Glutamatergic neuron (in vitro differentiated cells): ENCODE measurements around the gene PHF14. TPM values are rescaled to one million over a fixed set of nuclear protein-coding genes. Genes with fewer than 3 reads are reported as not detected.

Source experiments
- DNase-seq: peaks from one replicate; pipeline ENCODE4 v3.0.0; 2022
- H3K27ac Mint-ChIP-seq: one replicate; pipeline ENCODE4 v1.8.0; 2020; ENCODE audit warnings: mild to moderate bottlenecking, mixed read lengths, inconsistent platforms; ENCODE audit not compliant: unreplicated experiment
- H3K27me3 Mint-ChIP-seq: one replicate; pipeline ENCODE4 v1.8.0; 2020; ENCODE audit warnings: mild to moderate bottlenecking, moderate library complexity, mixed read lengths, inconsistent platforms; ENCODE audit not compliant: unreplicated experiment
- H3K36me3 Mint-ChIP-seq: one replicate; pipeline ENCODE4 v1.8.0; 2020; ENCODE audit warnings: mild to moderate bottlenecking, mixed read lengths, inconsistent platforms; ENCODE audit not compliant: unreplicated experiment
- H3K4me1 Mint-ChIP-seq: one replicate; pipeline ENCODE4 v1.8.0; 2020; ENCODE audit warnings: mild to moderate bottlenecking, low read depth, mixed read lengths, inconsistent platforms; ENCODE audit not compliant: unreplicated experiment
- H3K4me3 Mint-ChIP-seq: one replicate; pipeline ENCODE4 v1.8.0; 2020; ENCODE audit warnings: mild to moderate bottlenecking, mixed read lengths, inconsistent platforms; ENCODE audit not compliant: unreplicated experiment
- H3K9me3 Mint-ChIP-seq: one replicate; pipeline ENCODE4 v1.8.0; 2020; ENCODE audit warnings: mild to moderate bottlenecking, moderate library complexity, mixed read lengths, inconsistent platforms; ENCODE audit not compliant: unreplicated experiment
- total RNA-seq: library from RNA; stranded (reverse); fragmentation: NEBNext Ultra II Directional; extraction: Animal tissue kit (Norgen Biotek cat#: 25700); gene quantifications from one replicate; pipeline ENCODE4 v1.2.1, GENCODE V29; 2021; ENCODE audit not compliant: unreplicated experiment
- TF ChIP-seq, protein P1 (sequence below): fragments of 200-600 bp; sonication (generic); IDR thresholded peaks from one replicate; pipeline ENCODE4 v1.5.0; 2021; ENCODE audit not compliant: partially characterized antibody, unreplicated experiment

The PHF14 gene
- total RNA-seq, 1 donor from 2014 or later, result 90.1 TPM

DNA sequence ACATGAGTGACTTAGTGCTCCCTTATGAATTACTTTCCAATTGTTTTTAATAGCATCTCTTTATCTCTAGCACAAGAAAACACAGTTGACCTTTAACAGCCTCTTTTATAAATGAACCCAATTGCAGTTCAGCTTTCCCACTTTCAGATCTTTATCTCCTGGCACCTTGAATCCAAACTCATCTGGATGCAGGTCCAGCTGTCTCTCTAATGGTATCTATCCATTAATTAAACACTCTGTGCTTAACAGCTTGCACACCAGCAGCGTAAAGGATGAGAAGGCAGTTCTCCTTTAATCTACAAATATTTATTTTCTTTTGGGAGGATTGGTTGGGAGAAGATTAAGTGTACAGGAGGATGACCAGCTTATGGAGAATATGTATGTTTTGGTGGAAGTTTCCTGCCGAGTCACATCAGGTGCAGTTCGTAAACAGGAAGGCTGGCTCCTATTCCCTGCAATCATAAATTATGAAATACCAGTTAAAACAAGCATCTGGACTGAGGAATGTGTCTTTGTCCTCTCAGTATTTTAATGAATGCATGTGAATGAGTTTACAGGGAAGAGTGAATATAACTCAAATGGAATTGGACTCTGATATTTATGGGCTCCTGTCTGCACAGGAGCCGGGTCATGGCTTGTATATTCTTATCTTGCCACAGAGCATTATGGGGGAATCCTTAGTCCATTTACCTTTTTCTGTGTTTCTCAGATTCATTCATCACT is 232.7 kb downstream of the PHF14 start:
- no peak for DNase-seq
- H3K4me3 Mint-ChIP-seq, result no peak overlapping the region
- H3K36me3 Mint-ChIP-seq, result no peaks in the 10 kb centered on the region
- TF ChIP-seq, protein P1, sequence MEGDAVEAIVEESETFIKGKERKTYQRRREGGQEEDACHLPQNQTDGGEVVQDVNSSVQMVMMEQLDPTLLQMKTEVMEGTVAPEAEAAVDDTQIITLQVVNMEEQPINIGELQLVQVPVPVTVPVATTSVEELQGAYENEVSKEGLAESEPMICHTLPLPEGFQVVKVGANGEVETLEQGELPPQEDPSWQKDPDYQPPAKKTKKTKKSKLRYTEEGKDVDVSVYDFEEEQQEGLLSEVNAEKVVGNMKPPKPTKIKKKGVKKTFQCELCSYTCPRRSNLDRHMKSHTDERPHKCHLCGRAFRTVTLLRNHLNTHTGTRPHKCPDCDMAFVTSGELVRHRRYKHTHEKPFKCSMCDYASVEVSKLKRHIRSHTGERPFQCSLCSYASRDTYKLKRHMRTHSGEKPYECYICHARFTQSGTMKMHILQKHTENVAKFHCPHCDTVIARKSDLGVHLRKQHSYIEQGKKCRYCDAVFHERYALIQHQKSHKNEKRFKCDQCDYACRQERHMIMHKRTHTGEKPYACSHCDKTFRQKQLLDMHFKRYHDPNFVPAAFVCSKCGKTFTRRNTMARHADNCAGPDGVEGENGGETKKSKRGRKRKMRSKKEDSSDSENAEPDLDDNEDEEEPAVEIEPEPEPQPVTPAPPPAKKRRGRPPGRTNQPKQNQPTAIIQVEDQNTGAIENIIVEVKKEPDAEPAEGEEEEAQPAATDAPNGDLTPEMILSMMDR, result no peak
- no peaks in the 10 kb centered on the region for H3K27me3 Mint-ChIP-seq
- H3K4me1 Mint-ChIP-seq, result peaks cover 30% of the 10 kb centered on the region
- peaks cover 5% of the 10 kb centered on the region for H3K9me3 Mint-ChIP-seq
- H3K27ac Mint-ChIP-seq, result peak overlapping the region; percentile 4

DNA sequence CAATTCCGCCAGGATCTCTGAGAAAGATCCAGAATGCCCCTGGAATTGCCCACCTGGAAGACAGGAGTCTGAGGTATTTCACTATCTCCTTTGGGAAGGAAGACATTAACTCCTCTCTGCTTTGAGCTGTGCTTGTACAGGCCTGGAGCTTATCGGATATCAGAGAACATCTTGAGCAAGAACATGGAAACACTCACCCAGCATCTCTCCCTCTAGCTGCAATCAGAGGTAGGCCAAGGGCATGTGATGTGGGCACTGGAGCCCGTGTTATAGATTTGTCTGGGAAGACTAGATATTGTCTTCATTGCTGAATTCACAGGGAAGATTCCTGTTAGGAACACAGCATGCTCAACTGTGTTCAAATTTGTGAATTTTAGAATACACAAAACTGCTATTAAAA is 233.9 kb downstream of the PHF14 start:
- Mint-ChIP-seq H3K9me3 (peaks cover 5% of the 10 kb centered on the region), H3K27ac (no peak overlapping the region), H3K4me1 (peaks cover 33% of the 10 kb centered on the region), H3K36me3 (no peaks in the 10 kb centered on the region), H3K27me3 (no peaks in the 10 kb centered on the region), H3K4me3 (no peak overlapping the region)
- TF ChIP-seq, protein P1, result no peak
- no peak for DNase-seq

DNA sequence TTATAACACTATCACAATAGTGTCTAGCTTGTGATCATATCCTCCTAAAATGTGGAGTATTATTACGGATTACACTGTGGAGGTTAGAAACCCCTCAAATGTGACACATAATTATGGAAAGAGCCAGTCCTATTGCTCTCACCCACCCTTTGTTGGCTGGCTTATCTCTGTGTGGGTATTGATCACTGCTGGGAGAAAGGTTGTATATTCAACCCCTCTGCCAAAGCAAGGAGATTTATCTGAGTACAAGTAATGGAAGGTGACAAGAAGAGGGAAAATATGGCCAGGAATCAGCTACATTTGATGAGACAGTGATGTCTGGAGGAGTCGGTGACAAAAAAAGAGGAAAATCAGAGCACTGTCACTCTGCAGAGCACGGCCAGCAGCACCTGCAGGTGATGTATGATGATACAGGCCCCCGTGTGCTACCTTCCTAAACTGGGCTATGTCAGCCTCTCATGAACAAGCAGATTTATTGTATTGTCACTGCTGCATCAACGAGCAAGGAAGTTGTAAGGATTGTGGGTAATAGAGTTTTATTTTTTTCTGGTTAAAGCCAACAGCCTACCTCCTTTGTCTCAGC is 235.3 kb downstream of the PHF14 start:
- peaks cover 3% of the 10 kb centered on the region for H3K9me3 Mint-ChIP-seq
- peaks cover 27% of the 10 kb centered on the region for H3K4me1 Mint-ChIP-seq
- H3K27ac Mint-ChIP-seq, result no peak overlapping the region
- H3K4me3 Mint-ChIP-seq, result no peak overlapping the region
- TF ChIP-seq, protein P1, result no peak
- H3K36me3 Mint-ChIP-seq, result no peaks in the 10 kb centered on the region
- no peaks in the 10 kb centered on the region for H3K27me3 Mint-ChIP-seq
- DNase-seq, result no peak

GRCh38 chr7:11210374-11210773 is 236.7 kb downstream of the PHF14 start:
- Mint-ChIP-seq H3K9me3 (peaks cover 5% of the 10 kb centered on the region), H3K4me1 (peaks cover 25% of the 10 kb centered on the region)

More at GRCh38 chr7:11210374-11210773, 236.7 kb downstream of the PHF14 start:
- Mint-ChIP-seq H3K36me3 (no peaks in the 10 kb centered on the region), H3K27ac (no peak overlapping the region), H3K4me3 (no peak overlapping the region), H3K27me3 (no peaks in the 10 kb centered on the region)
- no peak for DNase-seq
- TF ChIP-seq, protein P1, result no peak
